ENCODE results near the gene FUT6.

GRCh38 chr19:5832527-5833216, 6.8 kb downstream of the FUT6 start:
- TF ChIP-seq CTCF (IDR thresholded peaks at IDR 0.05) (no peak), EP300 (IDR thresholded peaks at IDR 0.05) (no peak), POLR2A (IDR thresholded peaks at IDR 0.05) (no peak)
